ENCODE data around the gene MTCL3.

DNA sequence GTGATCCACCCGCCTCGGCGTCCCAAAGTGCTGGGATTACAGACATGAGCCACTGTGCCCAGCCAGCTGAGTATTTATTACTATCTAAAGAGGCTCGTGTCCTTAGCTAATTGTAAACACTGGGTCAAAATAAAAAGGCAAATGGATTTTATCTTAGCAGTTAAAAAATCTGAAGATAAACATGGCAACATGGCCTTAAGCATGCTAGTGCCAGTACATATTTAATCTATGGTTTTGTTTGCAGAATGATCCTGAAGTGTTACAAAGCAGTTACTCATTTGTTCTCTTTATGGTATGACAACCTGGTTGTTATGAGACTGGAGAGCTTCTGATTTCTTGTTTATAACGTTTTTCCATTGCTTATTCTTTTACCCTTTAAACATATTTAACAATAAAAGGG, 56.1 kb downstream of the MTCL3 start:
- TF ChIP-seq SUZ12 (IDR thresholded peaks at IDR 0.05; ENCODE audit: extremely low read depth, insufficient read depth, insufficient read length): no peak
- TF ChIP-seq ZNF274 (IDR thresholded peaks at IDR 0.05; ENCODE audit: low read depth, low read length): no peak

Measured in NT2/D1 (cell line).